ENCODE results near the gene CASR. TPM values are rescaled to one million over a fixed set of nuclear protein-coding genes. Genes with fewer than 3 reads are reported as not detected.

Gene CASR
- total RNA-seq, 1 donor from 2014 or later = not detected

- Mint-ChIP-seq H3K9me3 (ENCODE audit: unreplicated experiment) (no peaks in the 10 kb centered on the region), H3K4me3 (ENCODE audit: unreplicated experiment) (no peak overlapping the region), H3K36me3 (ENCODE audit: unreplicated experiment) (no peaks in the 10 kb centered on the region), H3K27me3 (ENCODE audit: unreplicated experiment) (no peaks in the 10 kb centered on the region), H3K27ac (ENCODE audit: unreplicated experiment) (no peak overlapping the region), H3K4me1 (ENCODE audit: low read depth, unreplicated experiment) (no peaks in the 10 kb centered on the region)
- DNase-seq = no peak
- no peak for TF ChIP-seq CTCF (IDR thresholded peaks at IDR 0.05; ENCODE audit: partially characterized antibody, unreplicated experiment)
These were observed 148.4 kb downstream of the CASR start for GRCh38 chr3:122331886-122332285.

GRCh38 chr3:122332551-122332950, 149.1 kb downstream of the CASR start:
- no peaks in the 10 kb centered on the region for H3K36me3 Mint-ChIP-seq (ENCODE audit: unreplicated experiment)
- H3K27me3 Mint-ChIP-seq (ENCODE audit: unreplicated experiment) = no peaks in the 10 kb centered on the region
- DNase-seq = no peak
- no peak overlapping the region for H3K27ac Mint-ChIP-seq (ENCODE audit: unreplicated experiment)
- H3K9me3 Mint-ChIP-seq (ENCODE audit: unreplicated experiment) = no peaks in the 10 kb centered on the region
- no peak for TF ChIP-seq CTCF (IDR thresholded peaks at IDR 0.05; ENCODE audit: partially characterized antibody, unreplicated experiment)
- no peak overlapping the region for H3K4me3 Mint-ChIP-seq (ENCODE audit: unreplicated experiment)
- no peaks in the 10 kb centered on the region for H3K4me1 Mint-ChIP-seq (ENCODE audit: low read depth, unreplicated experiment)

Other genes with a start within 250 kb of the CASR start
- not detected for gene ILDR1, start 161.4 kb upstream of the CASR start, total RNA-seq (ENCODE audit: unreplicated experiment)
- not detected for gene CD86, start 128.3 kb upstream of the CASR start, total RNA-seq (ENCODE audit: unreplicated experiment)
- gene CSTA, start 141.6 kb downstream of the CASR start, total RNA-seq (ENCODE audit: unreplicated experiment) = not detected
- 20.2 TPM for gene MIX23, start 199.6 kb downstream of the CASR start, total RNA-seq (ENCODE audit: unreplicated experiment)
- gene FAM162A, start 200.5 kb downstream of the CASR start, total RNA-seq (ENCODE audit: unreplicated experiment) = 12.7 TPM
- gene WDR5B, start 232.4 kb downstream of the CASR start, total RNA-seq (ENCODE audit: unreplicated experiment) = 3.4 TPM